Left renal cortex interstitium (tissue), 4 donors: ENCODE results near the gene MPND. TPM values are rescaled to one million over a fixed set of nuclear protein-coding genes. Genes with fewer than 3 reads are reported as not detected.

Experiments
- DNase-seq, 4 donors: peaks; one replicate each; pipeline ENCODE4 v3.0.0-alpha.2; 2013; ENCODE audit warnings: low read depth in 4 of 4, low spot score in 2 of 4, missing footprints in 1 of 4
- polyA plus RNA-seq, 4 donors: library from polyadenylated mRNA; unstranded; fragments of 120-200 nt; gene quantifications; one replicate each; pipeline ENCODE4 v1.2.1, GENCODE V29; 2013; ENCODE audit not compliant: insufficient read length in 4 of 4

The MPND gene, protein sequence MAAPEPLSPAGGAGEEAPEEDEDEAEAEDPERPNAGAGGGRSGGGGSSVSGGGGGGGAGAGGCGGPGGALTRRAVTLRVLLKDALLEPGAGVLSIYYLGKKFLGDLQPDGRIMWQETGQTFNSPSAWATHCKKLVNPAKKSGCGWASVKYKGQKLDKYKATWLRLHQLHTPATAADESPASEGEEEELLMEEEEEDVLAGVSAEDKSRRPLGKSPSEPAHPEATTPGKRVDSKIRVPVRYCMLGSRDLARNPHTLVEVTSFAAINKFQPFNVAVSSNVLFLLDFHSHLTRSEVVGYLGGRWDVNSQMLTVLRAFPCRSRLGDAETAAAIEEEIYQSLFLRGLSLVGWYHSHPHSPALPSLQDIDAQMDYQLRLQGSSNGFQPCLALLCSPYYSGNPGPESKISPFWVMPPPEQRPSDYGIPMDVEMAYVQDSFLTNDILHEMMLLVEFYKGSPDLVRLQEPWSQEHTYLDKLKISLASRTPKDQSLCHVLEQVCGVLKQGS
- polyA plus RNA-seq = 10 to 100 TPM; 21.8 to 36.6 (median 28.9) TPM

- DNase-seq = peak in 2 of 4 donors; percentile 82 to 87
Observed at GRCh38 chr19:4343370-4344307, at the start of gene MPND. Gene MPND, plus strand, starts transcription at chr19:4343562. Its CDS starts 32 bp downstream, at chr19:4343594.

GRCh38 chr19:4294389-4294788 is 49.0 kb upstream of the MPND start:
- DNase-seq = no peak

GRCh38 chr19:4295972-4296771 is 47.2 kb upstream of the MPND start:
- no peak for DNase-seq

DNA sequence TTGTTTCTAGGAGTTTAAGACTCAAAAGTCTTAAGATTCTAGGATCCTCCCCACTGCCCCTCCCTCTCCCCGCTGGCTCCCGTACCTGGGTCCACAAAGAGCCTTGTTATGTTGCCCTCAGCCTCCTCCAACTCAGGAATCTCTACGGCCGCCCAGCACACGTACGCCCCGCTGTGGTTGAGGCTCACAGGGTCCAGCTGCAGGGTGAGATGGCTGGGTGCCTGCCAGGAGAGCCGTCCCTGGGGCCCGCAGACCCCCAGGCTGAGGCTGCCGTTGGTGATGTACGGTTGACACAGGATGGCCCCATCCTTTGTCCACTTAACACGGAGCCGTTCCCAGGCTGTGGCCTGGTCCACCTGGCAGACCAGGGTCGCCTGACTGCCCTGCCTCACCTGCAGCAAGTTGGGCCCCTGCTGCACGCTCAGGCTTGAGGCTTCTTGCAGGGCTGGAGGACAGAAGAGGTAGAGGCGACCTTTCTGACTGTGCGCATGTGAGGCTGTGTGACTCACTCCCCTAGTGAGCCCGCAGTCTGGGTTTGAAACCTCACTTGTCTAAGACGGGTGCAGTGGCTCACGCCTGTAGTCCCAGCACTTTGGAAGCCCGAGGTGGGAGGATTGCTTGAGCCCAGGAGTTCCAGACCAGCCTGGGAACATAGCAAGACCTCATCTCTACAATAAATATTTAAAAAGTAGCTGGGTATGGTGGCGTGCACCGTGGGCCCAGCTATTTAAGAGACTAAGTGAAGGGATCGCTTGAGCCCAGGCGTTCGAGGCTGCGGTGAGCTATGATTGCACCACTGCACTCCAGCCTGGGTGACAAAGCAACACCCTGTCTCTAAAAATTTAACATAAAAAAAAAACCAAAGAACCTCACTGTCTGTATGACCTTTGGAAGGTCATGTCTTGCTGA is 45.2 kb upstream of the MPND start:
- no peak for DNase-seq

GRCh38 chr19:4298810-4299550 is 44.4 kb upstream of the MPND start:
- DNase-seq = no peak

GRCh38 chr19:4300589-4300988 is 42.8 kb upstream of the MPND start:
- DNase-seq = no peak

DNA sequence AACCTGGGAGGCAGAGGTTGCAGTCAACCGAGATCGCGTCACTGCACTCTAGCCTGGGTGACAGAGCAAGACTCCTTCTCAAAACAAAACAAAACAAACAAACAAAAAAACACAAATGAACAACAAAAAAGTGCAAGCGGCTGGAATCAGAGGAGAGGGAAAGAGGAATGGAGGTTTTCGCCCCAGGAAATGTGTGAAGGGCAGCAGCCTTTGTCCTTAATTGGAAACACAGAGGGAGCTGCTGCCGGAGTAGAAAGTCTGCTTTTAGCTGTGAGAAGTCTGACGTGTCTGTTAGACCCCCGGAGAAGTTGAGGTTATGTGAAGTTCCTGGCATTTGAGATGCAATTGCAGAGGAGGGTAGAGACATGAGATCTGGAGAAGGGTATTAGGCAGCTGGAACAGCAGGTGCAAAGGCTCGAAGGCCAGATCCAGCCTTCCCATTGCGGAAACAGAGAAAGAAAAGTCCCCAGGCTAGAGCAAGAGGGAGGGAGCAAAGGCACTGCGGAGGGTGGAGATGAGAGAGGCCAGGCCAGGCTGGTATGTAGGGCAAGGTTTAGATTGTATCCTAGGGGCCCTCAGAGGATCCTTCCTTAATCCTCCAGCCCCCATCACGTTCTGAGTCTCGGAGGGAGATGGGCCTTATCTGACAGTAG is 41.6 kb upstream of the MPND start:
- DNase-seq = no peak

GRCh38 chr19:4302243-4302640 is 41.1 kb upstream of the MPND start, which contains the start of gene TMIGD2:
Gene TMIGD2, minus strand, starts transcription at chr19:4302389. Its CDS starts 4 bp downstream, at chr19:4302385.
- no peak for DNase-seq

- no peak for DNase-seq
Observed at GRCh38 chr19:4303819-4304537, 39.4 kb upstream of the MPND start.

DNA sequence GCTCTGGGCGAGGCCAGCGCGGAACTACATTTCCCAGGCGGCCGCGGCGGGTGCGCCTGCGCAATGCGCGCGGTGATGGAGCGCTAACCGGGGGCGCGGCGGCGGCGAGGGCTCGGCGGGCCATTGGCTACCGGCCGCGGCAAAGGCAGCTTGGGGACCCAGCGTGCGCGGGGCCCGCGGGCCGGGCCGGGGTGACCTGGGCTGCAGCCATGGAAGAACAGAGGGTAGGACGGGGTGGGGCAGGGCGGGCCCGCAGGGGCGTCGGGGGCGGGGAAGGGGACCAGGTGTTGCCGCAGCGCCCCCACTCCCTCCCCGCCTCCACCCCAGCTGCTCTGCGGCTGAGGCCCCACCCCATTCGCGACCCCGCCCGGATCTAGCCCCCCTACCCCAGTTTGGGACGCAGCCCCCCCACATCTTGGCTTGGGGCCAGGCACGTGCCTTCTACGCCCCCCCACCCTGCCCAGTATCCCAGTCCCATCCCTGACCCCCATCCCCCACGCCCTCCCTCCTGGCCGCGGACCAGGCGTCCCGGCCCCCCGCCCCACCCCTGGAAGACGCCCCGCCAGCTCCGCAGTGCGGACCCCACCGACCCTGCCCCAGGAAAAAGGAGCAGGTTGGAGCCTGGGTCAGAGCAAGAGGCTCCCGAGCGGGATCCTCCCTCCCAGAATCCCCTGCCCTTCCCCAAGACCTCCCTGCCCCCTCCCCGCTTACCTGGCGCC is 38.7 kb upstream of the MPND start, which contains the start of gene FSD1:
Gene FSD1, plus strand, starts transcription at position 61 of the 719 bp plus-strand sequence. Its CDS starts 149 bp downstream, at position 210.
- DNase-seq = no peak

DNA sequence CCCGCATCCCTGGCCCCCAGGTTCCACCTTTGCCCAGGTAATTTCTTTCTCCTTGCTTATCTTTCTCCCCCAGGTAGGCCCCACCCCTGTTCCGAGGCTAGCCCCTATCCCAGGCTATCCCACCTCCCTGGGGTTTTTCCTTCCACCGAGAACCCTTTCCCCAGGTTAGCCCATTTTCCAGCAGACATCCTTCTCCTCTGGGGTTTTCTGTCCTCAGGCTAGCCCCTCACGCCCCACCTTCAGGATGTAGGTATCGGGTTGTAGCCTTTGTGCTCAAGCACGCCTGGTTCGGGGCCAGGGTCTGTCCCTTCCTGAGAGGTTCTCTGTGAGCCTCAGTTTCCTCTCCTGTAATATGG is 38.1 kb upstream of the MPND start:
- DNase-seq = no peak

- no peak for DNase-seq
Observed at GRCh38 chr19:4305659-4306058, 37.7 kb upstream of the MPND start.

- no peak for DNase-seq
Observed at GRCh38 chr19:4310247-4311121, 32.9 kb upstream of the MPND start.

- DNase-seq = no peak
Observed at GRCh38 chr19:4313847-4314490, 29.4 kb upstream of the MPND start.

DNA sequence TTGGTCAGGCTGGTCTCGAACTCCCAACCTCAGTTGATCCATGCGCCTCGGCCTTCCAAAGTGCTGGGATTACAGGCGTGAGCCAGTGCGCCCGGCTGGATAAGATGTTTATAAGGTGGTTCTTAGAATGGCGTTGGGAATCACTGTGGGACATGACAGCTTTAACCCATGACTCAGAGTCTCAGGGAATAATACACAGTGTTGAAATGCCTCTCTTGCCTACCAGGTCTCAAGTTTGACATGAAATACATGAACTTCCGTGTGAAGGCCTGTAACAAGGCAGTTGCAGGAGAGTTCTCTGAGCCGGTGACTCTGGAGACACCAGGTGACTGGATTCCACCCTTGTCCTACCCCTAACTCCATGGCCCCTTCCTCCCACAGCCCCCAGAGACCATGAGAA is 26.4 kb upstream of the MPND start:
- no peak for DNase-seq
